Urinary bladder (tissue), 4 donors: ENCODE measurements around the gene ZNF701. TPM values are rescaled to one million over a fixed set of nuclear protein-coding genes. Genes with fewer than 3 reads are reported as not detected.
"Not testable (repeated sequence)": the region's sequence is repeated elsewhere in the genome, so short reads cannot be mapped to it uniquely, and the experiment has no call there.

Source experiments
- DNase-seq: peaks from one replicate; pipeline ENCODE4 v3.0.0-alpha.2; 2015; ENCODE audit errors: extremely low spot score
- H3K27ac ChIP-seq: one replicate; pipeline ENCODE4 v1.5.1; 2013; ENCODE audit warnings: low read depth, mild to moderate bottlenecking, moderate library complexity
- H3K36me3 ChIP-seq: one replicate; pipeline ENCODE4 v1.6.1; 2013; ENCODE audit warnings: mild to moderate bottlenecking, moderate library complexity; ENCODE audit not compliant: insufficient read depth
- H3K4me1 ChIP-seq: one replicate; pipeline ENCODE4 v1.6.1; 2013; ENCODE audit warnings: mild to moderate bottlenecking, moderate library complexity; ENCODE audit not compliant: insufficient read depth
- H3K4me3 ChIP-seq: one replicate; pipeline ENCODE4 v1.5.1; 2013; ENCODE audit warnings: low read depth, low read length
- WGBS: extraction: QIAGEN DNeasy Blood & Tissue Kit; methylation state at CpG from one replicate; pipeline ENCODE4 v1.1.7; 2013; 5-methylcytosine and 5-hydroxymethylcytosine counted together
- polyA plus RNA-seq: library from polyadenylated mRNA; stranded (reverse); fragments of 200-250 nt; gene quantifications from one replicate; pipeline ENCODE4 v1.2.3, GENCODE V29; 2013
- total RNA-seq: library from RNA; depleted of rRNA; stranded (reverse); fragments of >200 nt; gene quantifications from one replicate; pipeline ENCODE4 v1.2.3, GENCODE V29; 2014
- donor health status: healthy with polysubstance abuse.
- donor health status: healthy.

Gene ZNF701
- total and polyA plus RNA-seq, 2 donors: 7.0 to 38.8 TPM

DNA sequence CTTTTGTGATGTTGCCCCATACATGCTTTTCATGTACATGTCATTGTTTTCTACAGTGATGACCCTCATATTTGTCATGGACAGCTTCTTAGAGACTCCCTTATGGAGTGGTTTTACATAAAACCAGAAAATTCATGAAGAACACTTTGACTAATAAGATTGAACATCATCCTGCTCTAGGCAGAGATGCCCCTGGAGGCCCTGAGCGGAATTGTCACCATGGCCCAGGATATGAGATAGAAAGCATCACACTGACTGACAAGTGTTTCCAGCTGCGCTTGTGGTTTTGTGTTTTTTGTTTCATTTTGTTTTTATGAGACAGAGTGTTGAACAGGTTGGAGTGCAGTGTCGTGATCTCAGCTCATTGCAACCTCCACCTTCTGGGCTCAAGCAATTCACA lies 22.2 kb downstream of the ZNF701 start:
- no peak for DNase-seq
- WGBS: 96% methylated on average over 3 of the region's 3 CpGs
- H3K4me3 ChIP-seq: no peak overlapping the region
- no peak overlapping the region for H3K27ac ChIP-seq
- peaks cover 3% of the 10 kb centered on the region for H3K36me3 ChIP-seq
- H3K4me1 ChIP-seq: no peaks in the 10 kb centered on the region

DNA sequence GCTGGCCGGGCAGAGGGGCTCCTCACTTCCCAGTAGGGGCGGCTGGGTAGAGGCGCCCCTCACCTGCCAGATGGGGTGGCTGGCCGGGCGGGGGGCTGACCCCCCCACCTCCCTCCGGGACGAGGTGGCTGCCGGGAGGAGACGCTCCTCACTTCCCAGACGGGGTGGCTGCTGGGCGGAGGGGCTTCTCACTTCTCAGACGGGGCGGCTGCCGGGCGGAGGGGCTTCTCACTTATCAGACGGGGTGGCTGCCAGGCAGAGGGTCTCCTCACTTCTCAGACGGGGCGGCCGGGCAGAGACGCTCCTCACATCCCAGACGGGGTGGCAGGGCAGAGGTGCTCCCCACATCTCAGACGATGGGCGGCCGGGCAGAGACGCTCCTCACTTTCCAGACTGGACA lies 23.4 kb downstream of the ZNF701 start:
- not testable (repeated sequence) for DNase-seq, H3K4me1 ChIP-seq, H3K36me3 ChIP-seq, H3K27ac ChIP-seq, H3K4me3 ChIP-seq
- WGBS: 98% methylated on average over 24 of the region's 25 CpGs

DNA sequence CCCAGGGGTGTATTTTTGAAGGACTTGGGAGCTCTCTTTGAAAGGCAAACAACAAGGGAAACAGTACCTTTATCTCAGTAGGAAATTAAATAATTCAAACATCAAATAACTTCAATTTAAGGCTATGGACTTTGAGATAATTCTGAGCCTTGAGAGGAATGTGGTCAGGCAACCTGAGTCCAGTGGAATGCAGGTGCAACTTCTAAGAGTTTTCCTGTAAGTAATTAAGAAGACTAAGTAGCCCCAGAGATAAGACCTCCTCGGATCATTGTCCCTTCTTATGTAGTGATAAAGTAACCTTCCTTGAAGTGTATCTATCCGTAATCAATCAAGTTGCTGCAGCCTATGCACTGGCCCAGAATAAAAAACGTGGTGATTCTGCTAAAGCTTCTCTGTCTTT lies 29.2 kb downstream of the ZNF701 start:
- no peak for DNase-seq
- Histone ChIP-seq H3K4me3 (no peak overlapping the region), H3K27ac (no peak overlapping the region), H3K36me3 (no peaks in the 10 kb centered on the region), H3K4me1 (no peaks in the 10 kb centered on the region)
- WGBS: 87% methylated on average over 3 of the region's 3 CpGs

DNA sequence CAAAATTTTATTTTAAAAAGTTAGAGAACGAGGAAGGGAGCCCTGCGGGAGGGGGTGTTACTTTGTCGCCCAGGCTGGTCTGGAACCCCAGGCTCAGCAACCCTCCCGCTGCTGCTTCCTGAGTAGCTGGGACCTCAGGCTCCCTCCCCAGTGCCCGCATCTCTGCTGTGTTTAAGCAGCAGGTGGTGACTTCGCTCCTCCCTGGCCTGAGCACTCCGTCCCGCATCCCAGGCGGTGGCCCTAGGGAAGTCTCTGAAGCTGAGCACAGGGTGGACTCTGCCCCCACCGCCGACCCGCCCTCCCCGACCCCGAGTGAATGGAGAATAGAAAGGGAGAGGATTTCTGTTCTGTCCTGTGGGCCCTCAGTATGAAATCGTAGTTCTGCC lies 30.5 kb downstream of the ZNF701 start:
- H3K4me3 ChIP-seq: peak overlapping the region; percentile 75
- no peaks in the 10 kb centered on the region for H3K36me3 ChIP-seq
- no peaks in the 10 kb centered on the region for H3K4me1 ChIP-seq
- H3K27ac ChIP-seq: peak overlapping the region; percentile 29
- WGBS: under 1% methylated on average over 15 of the region's 15 CpGs
- DNase-seq: no peak

DNA sequence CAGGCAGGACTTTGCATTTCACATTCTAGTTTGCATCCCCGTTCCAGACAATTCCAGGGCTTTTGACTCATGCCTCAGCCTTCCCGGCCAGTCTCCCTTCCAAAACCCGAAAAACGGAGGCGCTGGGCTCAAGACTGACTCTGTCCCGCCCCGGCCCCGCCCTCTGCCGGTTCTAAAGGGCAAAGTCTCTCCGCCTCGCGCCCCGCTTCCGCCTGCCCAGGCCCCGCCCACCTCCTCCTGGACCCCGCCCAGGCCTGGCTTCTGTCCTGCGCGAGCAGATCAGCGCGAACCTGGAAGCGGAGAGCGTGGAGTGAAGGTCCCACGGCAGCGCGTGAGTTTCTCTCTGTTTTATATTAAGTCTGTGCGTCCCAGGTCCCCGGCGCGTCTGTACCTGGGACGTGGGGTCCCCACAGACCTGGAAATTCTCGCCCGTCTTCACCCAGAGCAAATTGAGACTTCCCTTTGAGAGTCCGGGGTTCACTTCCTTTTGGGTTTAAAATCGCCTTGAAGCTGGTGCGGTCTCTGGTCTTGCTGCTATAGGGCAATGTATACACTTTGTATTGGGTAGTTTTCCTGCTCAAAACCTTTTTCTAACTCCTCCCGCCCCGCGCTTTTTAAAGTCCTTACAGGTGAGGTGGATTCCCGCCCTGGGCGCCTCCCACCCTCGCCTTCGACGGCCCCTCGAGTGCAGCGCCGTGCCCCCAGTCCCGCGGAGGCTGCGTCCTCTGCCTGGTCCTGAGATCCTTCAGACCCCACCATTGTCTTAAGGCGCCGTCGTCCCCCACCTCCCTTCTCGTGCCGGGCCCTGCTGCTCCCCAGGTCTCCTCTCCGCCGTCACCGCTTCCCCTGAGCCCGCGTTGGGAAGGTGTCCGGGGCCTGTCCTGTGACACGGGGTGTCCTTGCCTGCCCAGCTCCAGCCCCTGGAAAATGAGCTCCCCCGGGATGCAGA lies 31.2 kb downstream of the ZNF701 start:
- Histone ChIP-seq H3K4me3 (peak overlapping the region; percentile 75), H3K27ac (peak overlapping the region; percentile 65), H3K36me3 (no peaks in the 10 kb centered on the region), H3K4me1 (no peaks in the 10 kb centered on the region)
- WGBS: under 1% methylated on average over 62 of the region's 62 CpGs
- DNase-seq: peak; percentile 72

DNA sequence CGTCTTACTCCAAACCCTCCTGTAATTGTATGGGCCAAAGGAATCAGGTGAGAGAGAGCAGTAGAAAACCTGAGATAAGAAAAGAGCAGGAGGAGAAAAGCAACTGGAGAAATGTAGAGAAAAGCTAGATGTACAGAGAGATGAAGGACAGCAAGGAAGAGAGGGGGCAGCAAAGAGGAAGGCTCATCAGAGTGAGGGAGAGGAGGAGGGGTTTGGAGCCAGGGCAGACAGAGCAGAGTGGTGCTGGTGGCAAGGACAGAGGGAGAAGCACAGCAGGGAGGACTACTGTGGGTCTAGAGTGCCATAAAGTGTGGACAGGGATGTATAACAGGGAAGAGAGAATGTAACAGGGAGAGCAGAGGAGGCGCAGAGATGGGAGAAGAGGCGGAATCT lies 31.9 kb downstream of the ZNF701 start:
- H3K4me3 ChIP-seq: peak overlapping the region; percentile 75
- DNase-seq, H3K27ac ChIP-seq, H3K4me1 ChIP-seq, H3K36me3 ChIP-seq: not testable (repeated sequence)
- 48% methylated on average over 3 of the region's 3 CpGs for WGBS

DNA sequence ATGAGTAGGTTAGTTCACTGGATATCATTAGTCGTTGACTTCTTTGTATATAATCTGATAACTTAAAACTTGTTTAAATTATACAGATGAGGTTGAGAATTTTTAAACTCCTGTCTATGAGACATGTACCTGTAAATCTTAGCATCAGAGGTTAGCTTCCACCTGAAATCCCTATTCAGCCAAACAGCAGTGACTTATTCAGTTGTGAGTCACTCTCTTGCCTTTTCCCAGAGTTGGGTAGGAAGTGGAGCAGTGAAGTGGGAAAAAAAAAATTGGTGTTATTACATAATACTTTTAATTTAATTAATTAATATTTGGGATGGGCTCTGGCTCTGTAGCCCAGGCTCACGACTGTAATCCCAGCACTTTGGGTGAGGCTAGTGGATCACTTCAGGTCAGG lies 32.9 kb downstream of the ZNF701 start:
- 86% methylated on average over 2 of the region's 2 CpGs for WGBS
- Histone ChIP-seq H3K4me3 (no peak overlapping the region), H3K27ac (no peak overlapping the region), H3K36me3 (no peaks in the 10 kb centered on the region), H3K4me1 (no peaks in the 10 kb centered on the region)
- DNase-seq: no peak

DNA sequence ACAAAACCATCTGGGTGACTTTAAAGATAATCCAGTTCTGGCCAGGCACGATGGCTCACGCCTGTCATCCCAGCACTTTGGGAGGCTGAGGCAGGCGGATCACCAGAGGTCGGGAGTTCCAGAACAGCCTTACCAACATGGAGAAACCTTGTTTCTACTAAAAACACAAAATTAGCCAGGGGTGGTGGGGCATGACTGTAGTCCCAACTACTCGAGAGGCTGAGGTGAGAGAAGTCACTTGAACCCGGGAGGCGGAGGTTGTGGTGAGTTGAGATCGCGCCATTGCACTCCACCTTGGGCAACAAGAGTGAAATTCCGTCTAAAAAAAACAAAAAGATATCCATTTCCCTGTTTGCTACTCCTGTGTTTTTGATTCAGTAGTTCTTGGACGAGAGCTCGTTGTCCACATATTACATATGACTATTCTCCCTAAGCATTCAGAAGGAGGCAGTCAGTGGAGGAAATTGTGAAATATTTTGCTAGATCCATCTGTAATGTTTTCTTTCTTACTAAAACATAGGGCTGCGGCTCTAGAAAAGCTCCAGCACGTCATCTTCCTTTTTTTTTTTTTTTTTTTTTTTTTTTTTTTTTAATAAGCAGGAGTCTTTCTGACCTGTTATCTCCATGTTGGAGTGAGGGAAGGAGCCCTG lies 33.6 kb downstream of the ZNF701 start:
- no peak overlapping the region for H3K27ac ChIP-seq
- 78% methylated on average over 14 of the region's 14 CpGs for WGBS
- no peaks in the 10 kb centered on the region for H3K36me3 ChIP-seq
- no peak overlapping the region for H3K4me3 ChIP-seq
- H3K4me1 ChIP-seq: no peaks in the 10 kb centered on the region
- DNase-seq: no peak

DNA sequence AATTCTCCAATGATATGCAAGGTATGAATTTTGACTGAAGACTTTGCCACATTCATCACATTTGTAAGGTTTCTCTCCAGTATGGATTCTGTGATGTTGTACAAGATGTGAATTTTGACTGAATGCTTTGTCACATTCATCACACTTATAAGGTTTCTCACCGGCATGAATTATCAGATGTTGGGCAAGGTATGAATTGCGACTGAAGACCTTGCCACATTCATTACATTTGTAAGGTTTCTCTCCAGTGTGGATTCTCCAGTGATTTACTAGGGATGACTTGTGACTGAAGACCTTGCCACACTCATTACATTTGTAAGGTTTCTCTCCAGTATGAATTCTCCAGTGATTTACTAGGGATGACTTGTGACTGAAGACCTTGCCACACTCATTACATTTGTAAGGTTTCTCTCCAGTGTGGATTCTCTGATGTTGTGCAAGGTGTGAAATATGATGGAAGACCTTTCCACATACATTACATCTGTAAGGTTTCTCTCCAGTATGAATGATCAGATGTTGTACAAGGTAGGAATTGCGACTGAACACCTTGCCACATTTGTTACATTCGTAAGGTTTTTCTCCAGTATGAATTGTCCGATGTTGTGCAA lies 43.3 kb downstream of the ZNF701 start:
- H3K36me3 ChIP-seq: peaks cover 9% of the 10 kb centered on the region
- no peak for DNase-seq
- H3K4me1 ChIP-seq: no peaks in the 10 kb centered on the region
- H3K4me3 ChIP-seq: no peak overlapping the region
- 98% methylated on average over 5 of the region's 5 CpGs for WGBS
- H3K27ac ChIP-seq: no peak overlapping the region

DNA sequence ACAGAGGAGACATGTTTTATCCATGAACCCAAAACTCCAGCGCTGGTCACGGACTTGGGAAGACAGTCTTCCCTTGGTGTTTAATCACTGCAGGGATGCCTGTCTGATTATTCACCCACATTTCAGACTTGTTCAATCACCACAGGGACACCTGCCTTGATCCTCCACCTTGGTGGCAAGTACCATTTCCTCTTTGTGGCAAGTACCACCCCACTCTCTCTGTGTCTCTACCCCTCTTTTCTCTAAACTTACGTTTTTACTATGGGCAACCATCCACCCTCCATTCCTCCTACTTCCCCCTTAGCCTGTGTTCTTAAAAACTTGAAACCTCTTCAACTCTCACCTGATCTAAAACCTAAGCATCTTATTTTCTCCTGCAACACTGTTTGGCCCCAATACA lies 51.3 kb downstream of the ZNF701 start:
- H3K4me3 ChIP-seq: no peak overlapping the region
- H3K36me3 ChIP-seq: peaks cover 9% of the 10 kb centered on the region
- H3K4me1 ChIP-seq: no peaks in the 10 kb centered on the region
- no peak overlapping the region for H3K27ac ChIP-seq
- WGBS: 91% methylated on average over 3 of the region's 3 CpGs
- DNase-seq: no peak

DNA sequence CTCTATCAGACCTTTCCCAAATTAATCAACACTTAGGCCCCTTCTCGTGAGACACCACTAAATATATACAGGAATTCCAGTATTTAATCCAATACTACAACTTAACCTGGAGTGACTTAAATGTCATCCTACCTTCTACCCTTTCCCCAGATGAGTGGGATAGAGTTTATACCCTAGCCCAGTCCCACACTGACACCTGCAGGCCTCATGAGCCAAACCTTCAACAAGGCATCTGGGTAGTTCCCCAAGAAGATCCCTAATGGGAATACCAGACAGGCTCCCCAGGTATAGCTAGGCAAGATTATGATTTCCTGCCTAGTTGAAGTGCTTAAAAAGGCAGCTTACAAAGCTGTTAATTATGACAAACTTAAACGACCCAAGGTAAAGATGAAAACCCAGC lies 52.2 kb downstream of the ZNF701 start:
- WGBS: 72% methylated on average over 2 of the region's 2 CpGs
- H3K4me3 ChIP-seq: no peak overlapping the region
- no peak for DNase-seq
- no peak overlapping the region for H3K27ac ChIP-seq
- peaks cover 9% of the 10 kb centered on the region for H3K36me3 ChIP-seq
- H3K4me1 ChIP-seq: no peaks in the 10 kb centered on the region

DNA sequence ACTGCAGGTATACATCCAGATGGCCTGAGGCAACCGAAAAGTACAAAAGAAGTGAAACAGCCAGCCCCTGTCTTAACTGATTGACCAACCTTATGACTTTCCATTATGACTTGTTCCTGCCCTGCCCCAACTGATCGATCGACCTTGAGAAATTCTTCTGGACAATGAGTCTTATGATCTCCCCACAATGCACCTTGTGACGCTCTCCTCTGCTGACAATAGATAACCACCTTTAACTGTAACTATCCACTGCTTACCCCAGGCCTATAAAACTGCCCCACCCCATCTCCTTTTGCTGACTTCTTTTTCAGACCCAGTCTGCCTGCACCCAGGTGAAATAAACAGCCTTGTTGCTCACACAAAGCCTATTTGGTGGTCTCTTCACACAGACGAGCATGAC lies 56.8 kb downstream of the ZNF701 start:
- Histone ChIP-seq H3K4me3 (no peak overlapping the region), H3K27ac (no peak overlapping the region), H3K36me3 (peaks cover 7% of the 10 kb centered on the region), H3K4me1 (no peaks in the 10 kb centered on the region)
- no peak for DNase-seq
- WGBS: 96% methylated on average over 5 of the region's 5 CpGs

DNA sequence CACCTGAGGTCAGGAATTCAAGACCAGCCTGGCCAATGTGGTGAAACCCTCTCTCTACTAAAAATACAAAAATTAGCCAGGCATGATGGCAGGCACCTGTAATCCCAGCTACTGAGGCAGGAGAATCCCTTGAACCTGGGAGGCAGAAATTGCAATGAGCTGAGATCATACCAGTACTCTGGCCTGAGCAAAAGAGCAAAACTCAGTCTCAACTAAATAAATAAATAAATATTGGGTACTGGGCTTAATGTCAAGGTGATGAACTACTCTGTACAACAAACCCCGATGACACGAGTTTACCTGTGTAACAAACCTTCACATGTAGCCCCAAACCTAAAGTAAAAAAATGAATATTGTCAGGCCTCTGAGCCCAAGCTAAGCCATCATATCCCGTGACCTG lies 57.4 kb downstream of the ZNF701 start:
- H3K4me1 ChIP-seq, H3K36me3 ChIP-seq, H3K27ac ChIP-seq, H3K4me3 ChIP-seq, DNase-seq: not testable (repeated sequence)
- 84% methylated on average over 3 of the region's 3 CpGs for WGBS
